GM12878 (cell line): ENCODE results near the gene DNAJC12. TPM values are rescaled to one million over a fixed set of nuclear protein-coding genes. Genes with fewer than 3 reads are reported as not detected.

Experiments
- BCL11A ChIP-seq: IDR thresholded peaks from 2 replicates; pipeline ENCODE4 v1.6.1; 2011; ENCODE audit warnings: low read depth, low read length
- CEBPB ChIP-seq, 2 experiments: fragments of 150-350 bp in 1 of 2; IDR thresholded peaks; 2 replicates each; pipeline ENCODE4 v1.6.1; 2012 to 2014; ENCODE audit warnings: low read depth in 2 of 2, low read length in 2 of 2, borderline replicate concordance in 1 of 2, inconsistent platforms in 1 of 2
- CTCF ChIP-seq, 3 experiments: IDR thresholded peaks in 2 of 3; conservative IDR thresholded peaks in 1 of 3; 2 replicates each; pipeline ENCODE4 v1.5.1; 2011; ENCODE audit warnings: low read depth in 3 of 3, low read length in 3 of 3, mild to moderate bottlenecking in 3 of 3, control low read depth in 2 of 3, moderate library complexity in 2 of 3, inconsistent platforms in 1 of 3, mixed read lengths in 1 of 3; ENCODE audit not compliant: control insufficient read depth in 2 of 3, insufficient read depth in 1 of 3; ENCODE audit errors: extremely low read depth in 1 of 3
- EED ChIP-seq: sonication (generic); IDR thresholded peaks from 2 replicates; pipeline ENCODE4 v1.6.1; 2016; ENCODE audit warnings: antibody characterized with exemption, low read depth
- ETV6 ChIP-seq, 2 experiments: fragments of 450-650 bp in 1 of 2; IDR thresholded peaks in 1 of 2; conservative IDR thresholded peaks in 1 of 2; 2 replicates each; pipeline ENCODE4 v1.6.1; 2014; ENCODE audit warnings: antibody characterized with exemption in 1 of 2, borderline replicate concordance in 1 of 2, low read depth in 1 of 2, mild to moderate bottlenecking in 1 of 2, moderate library complexity in 1 of 2
- KLF5 ChIP-seq: fragments of 450-650 bp; IDR thresholded peaks from 2 replicates; pipeline ENCODE4 v1.6.1; 2014; ENCODE audit warnings: mild to moderate bottlenecking; ENCODE audit not compliant: partially characterized antibody
- MYC ChIP-seq: IDR thresholded peaks from 2 replicates; pipeline ENCODE4 v1.6.1; 2011; ENCODE audit warnings: mild to moderate bottlenecking, low read length, moderate library complexity, inconsistent platforms; ENCODE audit not compliant: insufficient read depth, insufficient replicate concordance, insufficient read length, severe bottlenecking
- PBX3 ChIP-seq: IDR thresholded peaks from 2 replicates; pipeline ENCODE4 v1.6.1; 2011; ENCODE audit warnings: mild to moderate bottlenecking, low read depth, low read length, moderate library complexity; ENCODE audit not compliant: insufficient replicate concordance
- SP1 ChIP-seq: IDR thresholded peaks from one replicate; pipeline ENCODE4 v1.6.1; 2011; ENCODE audit warnings: low read depth, low read length
- TCF12 ChIP-seq: IDR thresholded peaks from 2 replicates; pipeline ENCODE4 v1.6.1; 2011; ENCODE audit warnings: low read depth, mild to moderate bottlenecking, low read length
- TCF3 ChIP-seq: IDR thresholded peaks from 2 replicates; pipeline ENCODE4 v1.6.1; 2012; ENCODE audit warnings: low read depth, mild to moderate bottlenecking, low read length, borderline replicate concordance; ENCODE audit not compliant: insufficient read depth
- ZBTB11 ChIP-seq: fragments of 450-650 bp; formaldehyde crosslinking; IDR thresholded peaks from 2 replicates; pipeline ENCODE4 v1.5.0; 2022; ENCODE audit warnings: mild to moderate bottlenecking, missing genetic modification characterization
- ZBTB40 ChIP-seq: fragments of 450-650 bp; IDR thresholded peaks from 2 replicates; pipeline ENCODE4 v1.6.1; 2016; ENCODE audit warnings: mild to moderate bottlenecking, moderate library complexity, borderline replicate concordance
- ZNF217 ChIP-seq: fragments of 450-650 bp; IDR thresholded peaks from 2 replicates; pipeline ENCODE4 v1.6.1; 2017; ENCODE audit warnings: antibody characterized with exemption, mild to moderate bottlenecking
- polyA plus RNA-seq, 11 experiments: library from polyadenylated mRNA; depleted of rRNA in 4 of 11; unstranded in 6 of 11; stranded (reverse) in 5 of 11; fragments of >200 nt; fragmentation: Nextera tagmentation in 4 of 11; fragmentation: Illumina TruSeq in 1 of 11; extraction: Ambion mirVana in 4 of 11; extraction: Trizol in 1 of 11; gene quantifications; 1 replicate in 1 of 11; 2 replicates in 10 of 11; pipeline versions ENCODE4 v1.2.1 to v1.2.3, GENCODE V29; 2011 to 2016; ENCODE audit warnings: inconsistent platforms in 2 of 11, missing spikeins in 2 of 11, low read depth in 1 of 11
- total RNA-seq, 4 experiments: library from RNA; depleted of rRNA in 3 of 4; stranded (reverse); fragments of >200 nt in 3 of 4; fragmentation: Illumina TruSeq in 1 of 4; extraction: Trizol in 1 of 4; gene quantifications; 2 replicates each; pipeline versions ENCODE4 v1.2.1 to v1.2.3, GENCODE V29; 2013 to 2021

DNAJC12 gene
- total and polyA plus RNA-seq, 10 of the 15 experiments (the other 5 are each of a cell fraction or from before 2014, with no cell fraction given) = 1.1 to 4.5 (median 3.0) TPM

GRCh38 chr10:67780759-67781538, 57.0 kb downstream of the DNAJC12 start (continued):
- TF ChIP-seq ZBTB11 (no peak), ETV6 (conservative IDR thresholded peaks at IDR 0.05 in 1 of 2, IDR thresholded peaks at IDR 0.05 in 1 of 2; ENCODE audit: borderline replicate concordance in 1 of 2, low read depth in 1 of 2) (0 out of 4 replicates have a peak, but pooled peaks of 1 of the 2 experiments have one; percentile 29), KLF5 (no peak), MYC (no peak), TCF12 (peak; percentile 63; the same call in 1 of the 2 replicates), CTCF (IDR thresholded peaks at IDR 0.05 in 2 of 3, conservative IDR thresholded peaks at IDR 0.05 in 1 of 3; ENCODE audit: control insufficient read depth in 2 of 3, extremely low read depth in 1 of 3, insufficient read depth in 1 of 3, low read depth in 3 of 3, low read length in 3 of 3) (no peak), TCF3 (0 out of 2 replicates have a peak, but pooled peaks have one; percentile 43), SP1 (no peak), CEBPB (IDR thresholded peaks at IDR 0.05; ENCODE audit: borderline replicate concordance in 1 of 2, low read depth in 2 of 2, low read length in 2 of 2) (no peak), PBX3 (no peak), ZNF217 (no peak), ZBTB40 (no peak), EED (no peak), BCL11A (0 out of 2 replicates have a peak, but pooled peaks have one; percentile 14)
